Measurements from ENCODE around the gene ALDH1L2.

Gene ALDH1L2

DNA sequence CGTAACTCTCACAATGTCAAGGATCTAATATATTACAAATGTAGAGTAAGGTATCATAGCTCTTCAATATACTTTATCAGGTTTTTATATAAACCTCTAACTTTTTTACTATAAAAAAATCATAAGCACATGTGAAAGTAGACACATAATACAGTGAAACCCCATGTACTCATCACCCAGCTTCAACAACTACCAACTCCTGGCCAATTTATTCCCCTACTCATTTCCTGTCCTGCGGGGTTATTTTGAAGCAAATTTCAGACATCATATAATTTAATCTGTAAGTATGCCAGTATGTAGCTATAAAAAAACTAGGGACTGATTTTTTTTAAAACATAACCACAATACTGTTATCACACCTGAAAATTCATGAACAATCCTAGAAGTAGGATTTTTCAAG is 50.4 kb downstream of the ALDH1L2 start:
- no peak for DNase-seq

DNA sequence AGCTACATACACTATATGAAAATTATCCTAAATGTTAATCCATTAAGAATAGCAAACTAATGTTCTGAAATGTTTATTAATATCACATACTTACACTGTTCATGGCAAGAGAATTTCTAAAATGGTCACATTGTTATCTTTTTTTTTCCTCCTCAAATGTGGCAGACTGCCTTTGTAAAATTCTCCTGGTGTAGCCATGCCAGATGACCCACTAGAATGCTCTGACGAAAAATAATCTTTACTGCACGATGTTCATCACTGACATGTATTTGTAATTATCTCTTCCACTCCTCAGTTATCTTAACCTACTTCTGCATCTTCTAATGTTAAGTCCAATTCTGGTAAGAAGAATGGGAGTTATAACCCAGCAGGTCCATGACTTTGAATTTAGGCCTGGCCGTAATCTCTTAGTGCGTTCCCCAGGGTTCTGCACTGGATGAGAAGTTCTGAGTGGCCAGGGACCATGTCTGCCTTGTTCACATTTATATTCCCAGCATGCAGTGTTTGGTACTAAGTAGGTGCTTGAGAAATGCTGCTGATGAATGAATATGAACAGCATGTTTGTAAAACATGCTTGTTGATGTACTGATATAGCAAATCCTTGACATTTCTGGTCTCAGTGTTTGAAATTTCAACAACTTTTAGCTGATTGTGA is 51.4 kb downstream of the ALDH1L2 start:
- DNase-seq, result no peak

DNA sequence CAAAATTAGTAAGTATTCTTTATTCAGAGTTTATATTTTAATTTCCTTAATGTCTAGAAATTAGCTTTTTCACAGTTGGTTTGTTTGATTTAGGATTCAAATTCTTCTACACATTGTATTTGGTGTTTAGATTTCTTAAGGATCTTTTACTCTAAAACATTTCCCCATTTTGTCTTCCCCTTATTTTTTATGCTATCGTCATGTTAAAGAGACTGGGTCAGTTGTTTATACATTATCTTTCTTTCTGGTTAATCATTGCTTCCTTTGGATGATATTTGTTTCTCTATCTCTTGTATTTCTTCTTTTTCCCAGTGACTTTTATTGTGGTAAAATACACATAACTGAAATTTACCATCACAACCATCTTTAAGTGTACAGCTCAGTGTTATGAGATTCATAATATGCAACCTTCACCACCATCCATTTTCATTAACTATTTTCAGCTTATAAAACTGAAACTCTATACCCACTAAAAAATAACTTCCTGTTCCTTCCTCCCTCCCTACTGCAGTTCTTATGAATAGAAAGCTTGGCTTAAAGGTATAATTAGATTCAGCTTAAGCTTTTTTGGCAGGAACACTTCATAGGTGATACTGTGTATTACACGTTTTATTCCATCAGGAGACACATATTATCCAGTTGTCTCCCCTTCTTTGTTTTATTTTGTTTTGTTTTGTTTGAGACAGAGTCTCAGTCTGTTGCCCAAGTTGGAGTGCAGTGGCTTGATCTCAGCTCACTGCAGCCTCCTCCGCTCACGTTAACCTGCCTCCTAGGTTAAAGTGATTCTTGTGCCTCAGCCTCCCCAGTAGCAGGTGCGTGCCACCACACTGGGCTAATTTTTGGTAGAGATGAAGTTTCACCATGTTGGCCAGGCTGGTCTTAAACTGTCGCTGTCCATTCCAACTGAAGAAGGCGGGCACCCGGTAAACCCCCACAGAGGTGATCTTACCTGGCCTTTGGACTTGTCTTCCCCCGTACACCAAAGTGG is 53.1 kb downstream of the ALDH1L2 start:
- DNase-seq, result no peak

DNA sequence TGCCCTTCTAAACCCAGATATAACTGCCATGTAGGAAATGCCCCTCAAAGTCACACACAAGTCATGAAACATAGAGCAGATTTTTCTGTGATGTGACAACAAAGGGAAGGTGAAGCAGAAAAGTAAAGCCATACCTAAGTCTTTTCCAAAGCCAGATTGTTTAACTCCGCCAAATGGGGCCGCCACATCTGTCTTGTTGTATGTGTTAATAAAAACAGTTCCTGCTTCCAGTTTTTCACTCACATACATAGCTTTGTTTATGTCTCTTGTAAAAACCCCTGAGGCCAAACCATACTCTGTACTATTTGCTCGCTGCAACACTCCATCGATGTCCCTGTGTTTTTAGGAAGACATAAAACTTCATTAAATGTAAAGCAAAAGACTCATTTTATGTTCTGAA is 57.8 kb downstream of the ALDH1L2 start:
- DNase-seq, result no peak

DNA sequence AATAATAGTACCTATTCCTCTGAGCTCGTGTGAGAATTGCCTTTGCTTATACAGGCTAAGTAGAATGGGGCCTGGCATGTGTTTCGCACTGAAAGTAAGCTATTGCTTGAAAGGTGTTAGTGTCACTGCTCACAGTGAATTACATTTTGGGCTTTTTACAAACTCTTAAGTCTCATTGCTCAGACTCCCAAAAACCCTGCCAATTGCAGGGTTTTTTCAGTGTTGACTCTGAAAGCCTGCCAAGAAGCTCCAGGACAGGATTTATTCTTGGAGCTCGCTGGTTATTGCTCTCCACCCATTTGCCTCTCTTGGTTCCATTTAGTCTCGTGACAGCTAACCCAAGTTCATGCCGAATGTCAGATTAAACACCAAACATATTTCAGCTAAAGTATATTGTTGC is 58.4 kb downstream of the ALDH1L2 start:
- peak in 19 of 56 donors; percentile 1 to 35 (median 5) for DNase-seq

DNA sequence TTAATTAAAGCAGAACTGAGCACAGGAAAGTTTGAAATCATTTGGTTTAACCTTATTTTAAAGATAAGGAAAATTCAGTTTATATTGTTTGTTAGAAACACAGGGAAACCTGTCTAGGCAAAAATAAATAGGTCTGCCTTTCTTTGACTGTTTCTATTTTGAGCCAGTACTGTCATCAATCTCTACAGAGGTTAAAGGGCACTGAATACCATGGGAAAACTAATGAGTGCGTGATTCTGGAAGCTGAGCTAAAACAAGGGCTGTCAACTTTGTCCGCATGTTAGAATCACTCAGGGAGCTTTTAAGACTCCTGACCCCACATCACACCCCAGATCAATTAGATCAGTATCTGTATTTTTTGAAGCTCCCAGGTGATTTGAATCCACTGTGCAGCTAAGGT is 59.3 kb downstream of the ALDH1L2 start:
- DNase-seq, result no peak

DNA sequence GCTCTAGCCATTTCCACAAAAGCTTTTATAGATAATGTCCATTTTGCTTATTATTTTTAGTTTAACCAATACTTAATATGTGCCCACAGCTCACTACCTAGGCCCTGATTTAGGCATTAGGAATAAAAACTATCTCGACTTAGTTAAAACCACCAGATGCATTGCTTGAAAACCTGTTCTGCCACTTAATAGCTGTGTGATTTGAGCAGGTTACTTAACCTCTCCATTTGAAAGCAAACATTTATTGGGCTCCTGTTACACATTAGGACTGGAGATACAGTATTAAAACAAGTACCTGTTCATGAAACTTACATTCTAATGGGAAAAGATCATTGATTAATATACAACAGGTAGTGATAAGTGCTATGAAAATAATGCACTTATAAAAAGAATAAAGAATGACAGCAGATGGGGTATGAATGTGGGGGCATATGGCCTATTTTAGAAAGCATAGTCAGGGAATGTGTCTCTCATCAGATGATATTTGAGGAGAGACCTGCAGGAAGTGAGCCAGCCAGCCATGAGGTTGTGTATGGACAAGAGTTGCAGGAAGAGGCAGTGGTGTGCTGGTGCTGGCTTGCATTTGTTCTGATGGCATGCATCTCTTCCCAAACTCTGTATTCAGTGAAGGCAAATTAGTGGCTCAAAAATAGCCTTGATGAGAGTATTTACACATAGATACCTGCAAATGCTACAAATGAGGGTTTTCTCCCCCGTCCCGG is 63.9 kb downstream of the ALDH1L2 start:
- no peak for DNase-seq

DNA sequence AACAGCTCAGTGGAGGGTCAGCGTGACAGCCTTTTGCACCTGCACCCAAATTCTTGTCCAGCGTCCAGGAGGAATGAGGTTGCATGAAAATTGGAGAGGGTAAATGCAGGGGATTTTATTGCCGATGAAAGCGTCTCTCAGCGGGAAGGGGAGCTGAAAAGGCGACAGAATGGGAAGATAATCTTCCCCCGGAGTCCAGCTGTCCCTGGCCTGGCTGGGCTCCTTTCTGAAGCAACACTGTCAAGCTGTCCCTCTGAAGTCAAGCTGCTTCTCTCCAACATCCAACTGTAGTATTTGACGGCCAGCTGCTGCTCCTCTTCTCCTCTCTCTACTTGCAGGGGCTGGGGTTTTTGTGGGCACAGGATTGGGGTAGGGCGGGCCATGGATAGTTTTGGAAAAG is 65.5 kb downstream of the ALDH1L2 start:
- no peak for DNase-seq

DNA sequence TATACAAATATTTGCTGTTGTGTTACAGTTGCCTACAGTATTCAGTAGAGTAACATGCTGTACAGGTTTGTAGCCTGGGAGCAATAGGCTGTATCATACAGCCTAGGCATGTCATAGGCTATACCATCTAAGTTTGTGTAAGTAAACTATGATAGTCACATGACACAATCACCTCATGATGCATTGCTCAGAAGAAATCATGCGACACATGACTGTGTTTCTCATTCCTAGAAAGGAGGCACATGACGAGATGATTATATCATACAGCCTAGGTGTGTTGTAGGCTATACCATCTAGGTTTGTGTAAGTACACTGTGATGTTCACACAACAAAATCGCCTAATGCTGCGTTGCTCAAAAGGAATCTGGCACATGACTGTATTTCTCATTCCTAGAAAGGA is 66.2 kb downstream of the ALDH1L2 start:
- no peak for DNase-seq

DNA sequence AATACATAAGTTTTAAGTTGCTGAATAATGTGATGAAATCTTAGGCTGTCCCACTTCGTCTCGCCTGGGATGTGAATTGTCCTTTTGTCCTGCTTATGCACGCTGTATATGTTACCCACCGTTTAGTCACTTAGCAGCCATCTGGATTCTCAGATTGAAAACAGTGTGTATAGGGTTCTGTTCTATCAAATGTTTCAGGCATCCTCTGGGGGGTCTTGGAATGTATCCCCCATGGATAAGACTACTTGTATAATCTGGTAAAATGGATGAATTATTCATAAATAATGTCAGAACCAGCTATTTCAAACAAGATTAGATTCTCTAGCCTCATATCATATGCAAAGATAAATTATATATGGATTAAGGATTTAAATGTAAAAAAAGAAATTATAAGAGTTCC is 68.7 kb downstream of the ALDH1L2 start:
- no peak for DNase-seq

DNA sequence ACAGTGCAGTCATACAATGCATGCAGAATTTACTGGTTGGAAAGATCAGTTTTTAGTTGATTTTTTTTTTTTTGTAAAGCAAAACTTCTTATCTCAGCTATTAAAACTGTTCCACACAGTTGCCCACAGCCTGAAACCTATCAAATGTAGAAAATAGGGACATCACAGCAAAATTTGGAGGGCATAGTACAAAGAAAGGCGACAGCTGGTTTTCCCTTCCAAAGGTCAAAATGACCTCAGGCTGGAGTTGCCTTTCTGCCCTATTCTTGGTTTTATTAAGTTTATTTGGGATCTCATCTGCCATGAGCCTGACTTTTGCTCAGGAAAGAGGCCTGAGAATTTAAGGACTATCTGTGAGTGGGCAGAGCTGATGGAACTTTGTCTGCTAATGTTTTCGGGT is 69.7 kb downstream of the ALDH1L2 start:
- no peak for DNase-seq

DNA sequence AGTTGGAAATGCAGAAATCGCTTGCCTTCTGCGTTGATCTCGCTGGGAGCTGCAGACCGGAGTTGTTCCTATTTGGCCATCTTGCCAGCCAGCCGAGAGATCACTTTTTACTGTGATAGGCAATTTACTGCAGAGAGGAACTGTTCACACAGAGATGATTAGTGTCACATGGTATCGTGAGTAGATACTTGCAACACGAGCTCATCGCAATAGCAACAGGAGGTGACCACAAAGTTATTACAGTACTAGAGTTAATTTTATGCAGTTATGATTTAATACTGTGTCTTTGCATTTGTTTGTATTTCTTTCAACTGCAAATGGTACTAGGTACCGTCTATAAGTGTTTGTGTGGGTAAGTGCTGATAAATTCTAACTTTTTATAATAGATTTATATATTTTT is 70.4 kb downstream of the ALDH1L2 start:
- no peak for DNase-seq

DNA sequence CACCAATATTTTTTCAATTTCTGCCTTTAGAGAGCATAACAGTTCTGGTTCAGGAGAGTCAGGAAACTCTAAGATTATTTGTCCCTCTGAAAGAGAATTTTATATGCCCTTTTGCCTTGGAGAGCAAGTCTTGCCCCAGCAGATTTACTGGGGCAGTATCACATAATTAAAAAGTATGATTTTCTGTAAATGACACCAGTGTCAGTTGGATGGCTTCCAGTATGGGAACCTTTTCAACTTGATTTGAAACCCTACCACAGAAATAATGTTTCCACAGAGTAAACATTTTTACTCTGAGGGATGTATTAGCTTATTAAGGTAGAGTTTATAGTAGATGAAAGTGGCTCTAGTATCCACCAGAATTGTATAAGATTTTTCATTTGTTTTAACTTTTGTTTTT is 82.8 kb downstream of the ALDH1L2 start:
- DNase-seq, result no peak

DNA sequence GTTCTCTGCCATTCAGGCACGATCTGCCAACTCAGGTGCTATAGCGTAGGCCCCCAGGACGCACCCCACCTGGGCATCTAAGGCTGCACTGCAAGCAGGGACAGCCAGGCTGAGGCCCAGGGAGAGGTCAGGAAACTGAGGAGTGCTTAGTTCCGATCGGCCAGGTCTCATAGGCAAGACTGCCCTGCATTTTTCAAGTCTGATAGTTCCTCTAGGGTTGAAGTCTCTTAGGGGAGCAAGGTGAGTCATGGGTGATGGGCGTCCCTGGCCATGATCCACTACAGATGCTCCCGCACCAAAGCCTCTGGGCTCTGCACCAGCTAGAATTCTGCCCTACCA is 84.9 kb downstream of the ALDH1L2 start:
- DNase-seq, result no peak

DNA sequence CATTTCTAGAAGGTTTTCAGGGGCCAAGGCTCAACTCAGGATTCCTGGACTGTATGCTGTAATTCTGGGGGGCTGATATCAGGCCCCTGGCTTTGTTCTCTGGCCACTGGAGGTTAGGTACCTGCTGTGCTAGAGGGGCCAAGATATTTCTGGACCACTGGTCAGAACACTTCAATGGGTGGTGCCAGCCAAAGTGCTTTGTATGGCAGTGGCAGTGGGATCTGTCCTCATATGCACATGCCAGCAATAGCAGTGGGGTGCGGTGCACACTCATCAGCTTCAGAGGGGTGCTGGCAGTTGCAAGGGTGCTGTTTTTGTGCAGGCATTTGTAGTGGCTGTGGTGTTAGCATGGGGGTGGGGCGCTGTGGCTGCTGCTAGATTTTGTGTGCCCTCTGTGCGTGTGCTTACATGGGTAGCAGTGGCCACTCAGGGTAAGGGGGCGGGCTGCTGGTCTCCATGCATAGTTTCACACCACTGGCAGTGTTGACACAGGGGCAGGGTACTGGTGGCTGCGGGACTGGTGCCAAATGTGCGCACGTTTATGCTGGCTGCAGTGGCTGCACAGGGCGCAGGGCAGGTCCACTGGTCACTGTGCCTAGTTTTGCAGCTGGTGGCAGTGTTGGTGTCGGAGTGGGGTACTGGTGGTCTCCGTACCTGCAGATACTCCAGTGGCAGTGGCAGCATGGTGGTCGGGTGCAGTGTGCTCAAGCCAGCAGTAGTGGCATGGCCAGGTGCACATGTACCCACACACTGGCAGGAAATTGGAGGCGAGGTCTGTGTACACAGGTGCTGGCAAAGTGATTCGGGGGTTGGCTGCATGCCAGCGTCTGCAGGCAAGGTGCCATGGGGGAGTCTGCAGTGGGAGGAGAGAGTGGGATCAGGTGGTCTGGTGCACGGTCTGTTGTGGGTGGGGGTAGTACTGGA is 85.6 kb downstream of the ALDH1L2 start:
- DNase-seq, result no peak

DNA sequence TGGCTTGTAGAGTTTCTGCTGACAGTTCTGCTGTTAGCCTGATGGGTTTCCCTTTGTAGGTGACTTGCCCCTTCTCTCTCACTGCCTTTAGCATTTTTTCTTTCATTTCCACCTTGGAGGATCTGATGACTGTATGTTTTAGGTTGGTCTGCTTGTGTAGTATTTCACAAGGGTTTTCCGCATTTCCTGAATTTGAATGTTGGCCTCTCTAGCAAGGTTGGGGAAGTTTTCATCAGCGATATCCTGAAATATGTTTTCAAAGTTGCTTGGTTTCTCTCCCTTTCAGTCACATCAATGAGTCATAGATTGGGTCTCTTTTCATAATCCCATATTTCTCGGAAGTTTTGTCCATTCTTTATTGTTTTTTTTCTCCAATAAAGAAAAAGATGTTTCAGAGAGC is 86.7 kb downstream of the ALDH1L2 start:
- no peak for DNase-seq

DNA sequence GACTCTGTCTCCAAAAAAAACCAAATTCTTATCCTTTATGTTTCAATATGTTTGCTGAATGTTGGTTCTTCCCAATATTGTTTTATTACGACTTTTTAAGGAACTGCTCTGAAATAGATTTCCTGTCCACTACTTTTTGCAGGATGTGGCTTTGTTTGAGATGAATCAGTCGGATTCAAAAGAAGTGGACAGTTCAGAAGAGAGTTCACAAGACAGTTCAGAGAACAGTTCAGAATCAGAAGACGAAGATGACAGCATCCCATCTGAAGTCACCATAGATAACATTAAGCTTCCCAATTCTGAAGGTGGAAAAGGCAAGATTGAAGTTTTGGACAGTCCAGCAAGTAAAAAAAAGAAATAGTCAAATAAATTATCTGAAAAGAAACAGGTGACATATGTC is 89.9 kb downstream of the ALDH1L2 start:
- no peak for DNase-seq

DNA sequence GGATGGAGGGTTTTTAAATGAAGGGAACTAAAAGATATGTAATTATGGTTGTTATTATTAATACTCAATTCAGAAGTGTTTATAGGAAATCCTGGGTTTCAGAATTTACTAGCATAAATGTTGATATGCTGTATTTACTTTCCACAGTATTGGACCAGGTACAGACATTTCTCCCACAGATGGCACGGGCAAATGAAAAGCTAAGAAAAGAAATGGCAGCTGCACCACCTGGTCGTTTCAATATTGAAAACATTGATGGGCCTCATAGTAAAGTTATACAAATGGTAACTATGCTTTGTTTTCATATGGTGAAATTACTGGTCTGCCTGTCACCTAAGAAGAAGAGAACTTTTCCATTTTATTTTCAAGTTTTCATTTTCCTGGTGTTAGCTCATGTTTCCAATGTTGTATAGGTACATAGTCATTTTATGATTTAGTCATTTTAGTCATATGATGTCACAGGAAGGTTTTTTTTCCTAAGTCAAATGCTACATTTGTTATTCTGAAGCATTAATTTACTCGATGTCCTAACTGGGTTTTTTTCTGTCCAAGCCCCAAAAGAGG is 92.6 kb downstream of the ALDH1L2 start:
- no peak for DNase-seq

DNA sequence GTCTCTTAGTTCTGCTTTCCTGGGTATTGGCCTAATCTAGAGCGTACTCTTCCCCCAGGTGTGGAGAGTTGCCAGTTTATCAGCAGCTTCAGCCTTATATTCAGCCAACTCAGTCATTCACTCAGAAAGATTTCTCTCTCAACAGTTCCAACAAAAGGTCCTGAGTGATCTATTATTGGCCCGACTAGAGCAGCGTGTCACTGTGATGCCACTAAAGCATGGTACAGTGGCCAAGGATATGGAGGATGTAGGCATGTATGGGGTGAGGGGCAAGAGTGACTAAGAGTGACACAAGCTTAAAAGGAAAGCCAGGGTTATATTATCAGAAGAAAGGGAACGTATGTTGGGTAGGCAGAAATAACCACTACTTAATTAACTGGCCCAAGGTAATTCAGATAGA is 93.3 kb downstream of the ALDH1L2 start:
- DNase-seq, result no peak

DNA sequence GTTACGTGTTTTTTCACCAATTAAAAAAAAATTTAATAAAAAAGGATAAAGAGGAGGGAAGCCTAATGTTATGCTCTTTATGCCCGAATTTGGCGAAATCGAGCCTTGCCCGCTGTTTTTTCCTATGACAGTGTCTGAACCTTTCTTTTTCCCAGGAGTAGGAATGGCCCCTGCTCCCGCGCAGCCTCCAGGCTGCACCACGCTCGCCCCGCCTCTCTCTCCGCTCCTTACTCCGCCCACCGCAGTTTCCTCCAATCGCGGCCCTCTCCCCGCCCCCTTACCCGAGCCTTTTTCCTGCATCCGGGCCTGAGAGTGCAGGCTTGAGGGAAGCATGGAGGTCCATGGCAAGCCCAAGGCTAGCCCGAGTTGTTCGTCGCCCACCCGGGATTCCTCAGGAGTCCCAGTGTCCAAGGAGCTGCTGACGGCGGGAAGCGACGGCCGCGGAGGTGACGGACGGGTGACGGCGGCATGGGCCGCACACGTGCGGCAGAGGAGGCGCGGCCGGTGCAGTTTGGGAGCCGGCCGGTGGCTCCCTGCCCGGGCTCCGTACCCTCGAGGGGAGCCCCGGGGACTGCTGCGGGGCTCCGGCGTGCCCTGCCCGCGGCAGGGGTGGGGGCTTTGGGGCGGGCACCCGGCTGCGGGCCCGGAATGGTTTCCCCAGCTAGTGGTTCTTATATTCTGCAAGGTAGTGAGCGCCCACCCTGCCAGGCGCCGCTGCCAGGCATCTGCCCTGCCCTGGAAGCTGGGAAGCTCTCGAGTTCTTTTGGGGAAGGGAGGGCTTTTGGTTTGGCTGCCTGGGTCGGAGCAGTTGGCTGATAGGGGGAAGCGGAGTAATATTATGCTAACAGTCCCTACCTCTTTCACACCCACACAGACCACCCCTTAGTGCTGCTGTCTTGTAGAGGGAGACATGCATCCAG is 98.0 kb downstream of the ALDH1L2 start, which contains the start of gene NOPCHAP1:
Gene NOPCHAP1 (plus strand): TSS at position 295 of the 920 bp plus-strand sequence. CDS start 37 bp downstream, at position 332.
- peak; percentile 39 to 96 (median 89) for DNase-seq

Measured in nucleus accumbens (tissue), 56 donors.